ENCODE measurements around the gene ZFYVE21. TPM values are rescaled to one million over a fixed set of nuclear protein-coding genes. Genes with fewer than 3 reads are reported as not detected.

ZFYVE21 gene
- polyA plus RNA-seq, 1 donor from 2014 or later: 10.3 TPM

DNA sequence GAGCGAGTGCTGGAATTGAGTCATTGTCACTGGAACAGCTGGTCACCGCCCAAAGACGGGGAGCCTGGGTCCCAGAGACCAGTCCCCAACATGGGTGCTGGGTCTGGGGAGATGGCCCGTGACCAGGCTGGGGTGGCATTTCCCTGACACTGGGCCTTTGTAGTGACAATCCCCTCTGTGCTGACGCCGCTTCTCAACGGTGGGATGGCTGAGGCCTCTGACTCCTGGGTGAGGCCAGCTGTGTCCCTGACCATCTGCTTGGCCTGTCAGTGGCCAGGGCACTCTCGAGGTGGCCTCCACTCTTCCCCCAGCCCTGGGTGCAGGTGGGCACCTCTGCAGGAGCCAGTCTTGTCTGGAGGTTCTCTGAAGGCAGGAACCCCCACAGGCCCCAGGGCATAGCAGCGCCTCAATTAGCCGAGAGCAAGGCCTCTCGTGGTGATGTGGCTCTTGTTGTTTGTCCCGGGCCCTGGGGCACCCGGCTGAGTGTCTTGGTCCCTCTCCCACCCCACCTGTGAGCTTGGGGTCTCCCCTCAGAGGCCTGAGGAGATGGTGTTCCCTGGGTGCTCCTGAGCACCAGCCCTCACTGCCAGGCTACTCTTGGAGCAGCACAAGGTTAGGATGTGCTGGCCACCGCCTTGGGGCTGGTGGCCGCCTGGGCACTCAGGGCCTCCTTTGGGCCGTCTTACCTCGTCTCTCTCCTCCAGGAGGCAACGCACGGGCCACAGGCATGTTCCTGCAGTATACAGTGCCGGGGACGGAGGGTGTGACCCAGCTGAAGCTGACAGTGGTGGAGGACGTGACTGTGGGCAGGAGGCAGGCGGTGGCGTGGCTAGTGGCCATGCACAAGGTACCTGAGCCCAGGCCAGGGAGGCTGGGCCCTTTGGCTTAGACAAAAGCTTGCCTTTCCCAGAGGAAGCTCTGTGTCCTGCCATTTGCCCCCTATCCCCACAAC lies 16.6 kb downstream of the ZFYVE21 start:
- Mint-ChIP-seq H3K9me3 (no peaks in the 10 kb centered on the region), H3K4me3 (no peak overlapping the region), H3K4me1 (peaks cover 0 to 3% (median 2%) of the 10 kb centered on the region in 3 donors), H3K36me3 (peaks cover 5% of the 10 kb centered on the region), H3K27ac (no peak overlapping the region), H3K27me3 (no peaks in the 10 kb centered on the region)

DNA sequence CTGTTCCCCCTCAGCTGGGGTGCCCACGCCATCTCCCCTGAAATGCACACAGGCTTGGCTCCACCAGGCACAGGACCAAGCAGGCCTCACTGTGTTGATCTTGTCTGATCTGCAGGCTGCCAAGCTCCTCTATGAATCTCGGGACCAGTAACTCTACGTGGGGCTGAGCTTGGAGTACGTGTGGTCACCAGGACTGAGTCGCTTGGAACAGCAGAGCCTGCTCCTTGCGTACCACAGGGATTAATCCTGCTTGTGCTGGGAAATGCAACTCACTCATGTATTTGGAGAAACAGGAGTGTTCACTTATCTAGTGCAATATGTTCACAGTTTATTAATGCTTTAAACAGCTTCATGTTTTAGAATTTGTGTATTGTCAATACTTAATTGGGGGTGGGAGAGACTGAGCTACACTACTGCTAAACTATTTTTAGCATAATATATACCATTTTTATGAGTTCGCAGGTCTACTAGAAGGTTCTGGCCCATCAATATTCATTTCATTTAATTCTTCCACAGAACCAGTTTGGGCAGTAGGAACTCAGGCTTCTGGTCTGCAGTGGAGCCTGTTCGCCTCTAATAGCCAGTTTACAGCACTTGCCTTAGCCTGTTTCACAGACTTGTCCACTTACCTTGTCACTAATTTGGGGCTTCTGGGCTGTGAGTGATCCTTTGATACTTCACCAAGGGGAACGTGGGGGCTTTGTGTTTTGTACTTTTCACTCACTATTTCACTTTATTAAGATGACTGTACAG lies 17.4 kb downstream of the ZFYVE21 start:
- H3K4me1 Mint-ChIP-seq: peaks cover 0 to 3% (median 2%) of the 10 kb centered on the region in 3 donors
- no peak overlapping the region for H3K4me3 Mint-ChIP-seq
- H3K27ac Mint-ChIP-seq: peak overlapping the region in 1 of 3 donors; percentile 40
- no peaks in the 10 kb centered on the region for H3K27me3 Mint-ChIP-seq
- peaks cover 5% of the 10 kb centered on the region for H3K36me3 Mint-ChIP-seq
- H3K9me3 Mint-ChIP-seq: no peaks in the 10 kb centered on the region

DNA sequence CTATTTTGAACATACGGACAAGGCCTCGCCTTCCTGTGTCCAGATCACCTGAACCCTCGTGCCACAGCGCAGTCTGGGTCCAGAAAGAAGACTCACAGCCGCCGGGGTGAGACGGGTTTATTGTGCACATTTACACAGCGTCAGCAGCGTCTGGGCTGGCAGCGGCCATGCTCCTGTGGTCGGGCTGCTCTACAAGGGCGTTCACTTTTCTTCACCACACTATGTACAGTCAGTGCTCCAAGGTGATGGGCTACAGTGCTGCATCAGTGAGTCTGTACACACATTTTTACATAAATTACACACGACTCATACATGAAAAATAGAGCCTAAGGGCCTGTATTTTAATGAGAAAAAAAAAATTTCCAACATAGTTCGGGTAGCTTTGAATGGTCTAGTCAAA lies 18.0 kb downstream of the ZFYVE21 start:
- no peaks in the 10 kb centered on the region for H3K27me3 Mint-ChIP-seq
- H3K4me3 Mint-ChIP-seq: no peak overlapping the region
- peaks cover 0 to under 1% (median 0%) of the 10 kb centered on the region in 3 donors for H3K4me1 Mint-ChIP-seq
- peaks cover 3% of the 10 kb centered on the region for H3K36me3 Mint-ChIP-seq
- H3K27ac Mint-ChIP-seq: no peak overlapping the region
- no peaks in the 10 kb centered on the region for H3K9me3 Mint-ChIP-seq

DNA sequence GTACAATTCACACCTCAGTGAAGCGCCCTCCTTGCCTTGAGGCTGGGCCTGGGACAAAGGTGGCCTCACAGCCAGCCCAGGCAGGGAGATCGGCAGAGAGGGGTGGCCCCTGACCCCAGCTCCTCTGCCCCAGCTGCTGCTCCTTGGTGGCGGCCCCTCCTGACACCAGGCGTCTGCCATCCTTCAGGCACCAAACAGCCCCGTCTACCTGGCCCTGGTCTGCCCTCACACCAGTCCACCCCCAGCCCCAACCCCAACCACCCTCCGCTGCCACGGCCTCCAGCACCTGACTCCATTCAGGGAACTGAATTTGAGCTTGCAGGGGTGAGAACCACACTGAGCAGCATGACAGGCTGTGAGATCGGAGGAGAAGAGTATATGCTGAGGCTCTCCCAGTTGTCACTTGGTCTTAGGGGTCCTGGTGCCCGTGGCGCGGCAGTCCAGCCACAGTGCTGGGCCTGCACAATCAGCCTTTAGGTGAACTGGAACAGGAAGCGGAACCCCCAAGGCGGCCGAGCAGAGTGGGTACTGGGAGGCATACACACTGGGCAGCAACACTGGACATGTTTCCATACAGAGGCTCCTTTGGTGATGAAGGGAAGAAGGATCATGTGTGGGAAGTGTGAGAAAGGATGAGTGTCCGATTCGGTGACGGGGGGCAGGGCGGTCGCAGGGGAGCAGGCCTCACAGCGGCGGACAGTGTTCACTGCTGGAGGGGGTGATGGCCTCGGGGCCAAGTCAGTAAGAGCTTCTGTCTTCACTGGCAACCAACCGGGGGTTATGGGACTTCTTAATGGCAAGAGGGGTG lies 18.7 kb downstream of the ZFYVE21 start:
- no peak overlapping the region for H3K4me3 Mint-ChIP-seq
- no peak overlapping the region for H3K27ac Mint-ChIP-seq
- no peaks in the 10 kb centered on the region for H3K4me1 Mint-ChIP-seq
- no peaks in the 10 kb centered on the region for H3K9me3 Mint-ChIP-seq
- no peaks in the 10 kb centered on the region for H3K36me3 Mint-ChIP-seq
- H3K27me3 Mint-ChIP-seq: no peaks in the 10 kb centered on the region

DNA sequence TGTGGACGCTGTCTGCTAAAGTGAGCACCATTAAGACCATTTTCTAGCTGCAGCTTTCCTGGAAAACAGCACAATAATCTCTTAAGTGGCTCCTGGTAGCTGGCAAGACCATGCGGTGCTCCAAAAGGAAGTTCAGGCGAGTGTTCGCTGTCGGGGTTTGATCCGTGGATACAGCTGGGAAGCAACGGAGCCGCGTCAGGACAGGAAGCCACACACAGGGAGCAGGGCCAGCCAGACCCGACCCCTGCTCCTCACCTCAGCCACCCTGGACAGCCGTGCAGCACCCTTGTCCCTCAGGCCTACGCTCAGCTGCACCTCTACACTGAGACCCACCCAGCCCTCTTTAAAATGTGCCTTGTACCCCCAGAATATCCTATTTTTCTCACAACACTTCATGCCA lies 19.4 kb downstream of the ZFYVE21 start:
- no peak overlapping the region for H3K4me3 Mint-ChIP-seq
- no peak overlapping the region for H3K27ac Mint-ChIP-seq
- H3K4me1 Mint-ChIP-seq: no peaks in the 10 kb centered on the region
- no peaks in the 10 kb centered on the region for H3K36me3 Mint-ChIP-seq
- H3K27me3 Mint-ChIP-seq: no peaks in the 10 kb centered on the region
- H3K9me3 Mint-ChIP-seq: no peaks in the 10 kb centered on the region

DNA sequence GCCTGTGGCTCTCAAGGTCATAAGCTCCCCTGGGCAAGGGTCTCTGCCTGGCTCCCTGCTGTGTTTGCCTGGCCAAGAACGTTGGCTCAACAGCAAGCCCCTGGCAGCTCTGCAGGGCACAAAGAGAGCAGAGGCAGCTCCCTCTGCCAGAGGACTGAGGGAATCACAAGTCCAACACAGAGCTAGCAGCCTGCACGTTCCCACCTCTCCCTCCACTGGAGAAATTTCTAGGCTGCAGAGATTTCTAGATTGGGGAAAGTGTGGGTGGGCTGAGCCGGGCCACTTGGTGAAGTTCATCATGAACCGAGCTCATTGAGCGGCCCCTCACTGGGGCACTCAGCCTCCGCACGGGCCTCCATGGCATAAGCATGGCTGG lies 19.8 kb downstream of the ZFYVE21 start:
- Mint-ChIP-seq H3K27ac (no peak overlapping the region), H3K9me3 (no peaks in the 10 kb centered on the region), H3K4me1 (no peaks in the 10 kb centered on the region), H3K36me3 (no peaks in the 10 kb centered on the region), H3K27me3 (no peaks in the 10 kb centered on the region), H3K4me3 (no peak overlapping the region)

DNA sequence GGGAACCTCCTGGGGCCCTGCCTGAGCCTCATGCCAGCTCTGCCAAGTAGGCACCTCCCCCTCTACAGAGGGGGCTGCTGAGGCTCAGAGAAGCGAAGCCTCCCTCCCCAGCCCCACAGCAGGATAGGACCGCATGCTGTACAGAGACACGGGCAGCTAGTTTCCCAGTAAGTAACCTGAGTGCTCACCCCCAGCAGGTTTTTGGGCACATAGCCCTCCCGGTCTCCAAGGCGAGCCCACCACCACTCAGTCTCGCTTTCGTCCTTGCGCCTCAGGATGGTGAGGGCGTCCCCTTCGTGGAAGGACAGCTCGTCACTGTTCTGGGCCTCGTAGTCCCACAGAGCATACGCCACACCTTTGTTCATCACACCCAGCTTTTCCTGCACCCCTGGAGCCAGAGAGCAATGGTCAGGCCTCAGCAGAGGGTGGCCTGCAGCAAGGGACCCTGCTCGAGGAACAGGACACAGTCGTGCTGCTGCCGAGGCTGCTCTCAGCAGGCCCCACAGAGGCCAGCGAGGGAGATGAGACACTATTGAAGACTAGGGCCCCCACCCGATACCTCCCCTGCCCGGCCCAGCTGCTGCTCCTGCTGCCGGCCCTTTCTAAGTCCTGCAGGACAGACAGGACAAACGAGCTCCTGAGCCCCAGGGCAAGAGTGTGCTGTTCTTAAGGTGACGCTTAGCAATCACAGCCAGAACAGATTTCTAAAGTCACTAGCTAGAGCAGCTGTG lies 20.4 kb downstream of the ZFYVE21 start:
- Mint-ChIP-seq H3K27me3 (no peaks in the 10 kb centered on the region), H3K4me1 (no peaks in the 10 kb centered on the region), H3K4me3 (no peak overlapping the region), H3K9me3 (no peaks in the 10 kb centered on the region), H3K36me3 (no peaks in the 10 kb centered on the region), H3K27ac (peak overlapping the region in 1 of 3 donors; percentile 55)

DNA sequence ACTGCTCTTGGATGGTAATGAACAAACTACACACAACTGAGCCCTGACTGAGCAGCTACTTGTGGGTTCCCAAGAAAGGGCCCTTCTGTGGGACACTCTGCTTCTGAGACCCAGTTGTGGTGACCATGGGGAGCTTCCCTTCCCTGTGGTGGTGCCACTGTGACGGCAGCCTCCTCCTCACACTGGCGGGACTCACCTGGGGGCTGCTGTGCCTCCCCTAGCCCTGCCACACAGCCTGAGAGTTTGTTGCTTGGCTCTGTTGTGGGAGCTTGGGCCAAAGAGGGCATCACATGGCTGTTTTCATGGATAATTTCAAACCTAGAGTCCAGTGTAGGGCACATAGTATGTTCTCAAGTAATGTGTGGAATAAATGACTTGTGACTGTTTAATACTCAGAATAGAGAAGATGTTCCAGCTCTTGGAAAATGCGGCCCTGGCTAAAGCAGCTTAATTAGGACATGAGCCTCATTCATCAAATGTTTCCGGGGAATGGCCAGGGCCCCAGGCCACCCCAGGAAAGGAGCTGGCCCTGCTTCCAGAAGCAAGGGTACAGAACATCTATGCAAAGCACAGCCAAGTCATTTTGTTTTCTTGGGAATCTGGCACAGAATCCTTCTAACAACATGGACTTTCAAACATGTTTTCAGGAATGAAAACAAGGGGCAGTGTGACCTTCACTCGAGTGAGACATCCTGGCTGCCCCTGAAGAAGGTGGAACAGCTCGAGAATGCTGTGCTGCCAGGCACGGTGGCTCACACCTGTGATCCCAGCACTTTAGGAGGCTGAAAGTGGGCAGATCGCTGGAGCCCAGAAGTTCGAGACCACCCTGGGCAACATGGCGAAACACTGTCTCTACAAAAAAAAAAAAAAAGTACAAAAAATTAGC lies 21.2 kb downstream of the ZFYVE21 start:
- Mint-ChIP-seq H3K36me3 (no peaks in the 10 kb centered on the region), H3K4me1 (peaks cover 0 to 2% (median 0%) of the 10 kb centered on the region in 3 donors), H3K4me3 (no peak overlapping the region), H3K27ac (no peak overlapping the region), H3K27me3 (no peaks in the 10 kb centered on the region), H3K9me3 (no peaks in the 10 kb centered on the region)

DNA sequence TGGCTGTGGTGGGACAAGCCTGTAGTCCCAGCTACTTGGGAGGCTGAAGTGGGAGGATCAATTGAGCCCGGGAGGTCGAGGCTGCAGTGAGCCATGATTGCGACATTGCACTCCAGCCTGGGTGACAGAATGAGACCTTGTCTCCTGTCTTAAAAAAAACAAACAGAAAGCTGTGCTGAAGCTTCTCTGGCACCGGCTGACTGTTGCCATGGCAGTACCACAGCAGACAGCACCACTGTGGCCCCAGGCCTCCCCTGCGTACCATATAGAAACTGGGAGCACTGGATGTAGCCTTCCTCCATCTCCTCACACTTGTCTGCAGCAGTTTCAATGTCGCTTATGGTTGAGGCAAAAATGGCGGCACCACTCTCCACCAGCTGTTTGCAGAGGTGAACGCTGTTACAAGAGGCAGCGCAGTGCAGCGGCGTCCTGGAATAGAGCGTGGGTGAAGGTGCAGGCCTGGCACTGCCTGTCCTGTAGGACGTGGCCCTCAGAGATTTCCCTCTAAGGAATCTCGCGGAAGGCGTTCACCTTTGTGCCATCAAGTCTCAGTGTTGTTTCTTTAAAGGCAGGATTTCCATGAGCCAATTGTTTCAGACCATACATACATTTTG lies 21.9 kb downstream of the ZFYVE21 start:
- Mint-ChIP-seq H3K27ac (no peak overlapping the region), H3K36me3 (peaks cover 2% of the 10 kb centered on the region), H3K4me3 (no peak overlapping the region), H3K4me1 (peaks cover 0 to 2% (median 0%) of the 10 kb centered on the region in 3 donors), H3K9me3 (no peaks in the 10 kb centered on the region), H3K27me3 (no peaks in the 10 kb centered on the region)

DNA sequence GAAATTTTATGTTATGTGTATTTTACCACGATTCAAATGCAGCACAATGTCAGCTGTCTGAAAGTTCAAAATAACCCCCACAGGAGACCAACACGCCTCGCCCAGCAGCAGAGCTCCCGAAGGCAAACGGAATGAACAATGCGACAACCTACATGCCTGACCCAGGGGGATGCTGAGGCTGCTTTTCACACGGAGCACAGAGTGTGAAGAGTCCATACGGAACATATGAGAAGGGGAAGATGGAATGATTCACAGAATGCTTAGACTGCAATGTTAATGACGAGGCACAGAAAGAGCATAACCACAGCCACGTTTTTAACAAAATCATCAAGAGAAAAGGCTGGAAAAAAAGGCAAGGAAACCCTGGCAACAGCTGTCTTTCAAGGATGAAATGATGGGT lies 22.6 kb downstream of the ZFYVE21 start:
- Mint-ChIP-seq H3K9me3 (no peaks in the 10 kb centered on the region), H3K36me3 (peaks cover 2% of the 10 kb centered on the region), H3K4me1 (peaks cover 0 to 2% (median 0%) of the 10 kb centered on the region in 3 donors), H3K4me3 (no peak overlapping the region), H3K27ac (no peak overlapping the region), H3K27me3 (no peaks in the 10 kb centered on the region)

DNA sequence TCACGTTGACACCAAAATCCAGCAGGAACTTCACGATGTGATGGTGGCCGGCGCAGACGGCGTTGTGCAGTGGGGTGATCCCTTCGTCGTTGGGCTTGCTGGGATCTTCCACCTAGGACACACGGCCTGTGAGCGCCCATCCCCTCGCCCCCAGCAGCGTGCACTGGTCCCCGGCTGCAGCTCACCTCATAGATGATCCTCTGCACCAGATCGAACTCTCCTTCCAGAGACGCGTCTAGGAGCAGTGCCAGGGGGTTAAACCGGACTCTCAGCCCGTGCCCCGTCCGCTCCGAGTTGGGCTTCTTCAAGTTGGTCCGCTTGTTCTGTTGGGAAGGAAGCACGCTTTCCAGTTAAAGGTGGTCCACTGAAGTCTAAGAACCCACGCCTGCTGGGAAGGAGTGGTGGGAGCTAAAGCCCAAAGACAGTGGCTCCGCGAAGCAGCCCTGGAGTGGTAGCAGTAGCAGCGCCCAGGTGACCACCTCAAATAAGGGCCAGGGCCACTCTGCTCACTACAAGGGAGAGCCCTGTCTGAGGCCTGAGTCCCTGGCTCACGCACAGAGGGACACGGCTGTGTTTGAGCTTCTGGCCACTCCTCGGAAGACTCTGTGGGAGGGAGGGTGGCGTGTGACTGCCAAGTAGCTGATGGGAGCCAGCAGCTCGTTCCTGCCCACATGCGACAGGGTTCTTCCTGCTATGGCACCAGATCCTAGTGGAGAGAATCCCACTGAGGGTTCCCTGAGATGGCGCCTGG lies 23.3 kb downstream of the ZFYVE21 start:
- no peaks in the 10 kb centered on the region for H3K27me3 Mint-ChIP-seq
- H3K4me1 Mint-ChIP-seq: peaks cover 0 to 2% (median 0%) of the 10 kb centered on the region in 3 donors
- no peak overlapping the region for H3K4me3 Mint-ChIP-seq
- peaks cover 2% of the 10 kb centered on the region for H3K36me3 Mint-ChIP-seq
- no peak overlapping the region for H3K27ac Mint-ChIP-seq
- H3K9me3 Mint-ChIP-seq: no peaks in the 10 kb centered on the region

DNA sequence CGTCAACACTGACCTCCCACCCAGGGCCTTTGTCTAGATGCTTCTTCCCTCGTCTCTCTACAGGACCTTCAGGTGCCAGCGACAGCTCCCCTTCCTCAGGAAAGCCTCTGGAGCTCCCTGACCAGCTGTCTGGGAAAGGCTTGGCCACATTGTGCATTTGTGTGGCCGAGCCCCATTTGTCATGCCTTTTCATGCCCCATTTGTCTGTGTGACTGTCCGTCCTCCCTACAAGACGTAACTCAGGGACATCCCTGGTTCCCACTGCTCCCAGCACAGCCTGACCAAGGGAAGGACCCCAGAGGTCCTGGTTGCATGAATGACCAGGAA lies 23.8 kb downstream of the ZFYVE21 start:
- Mint-ChIP-seq H3K27ac (no peak overlapping the region), H3K4me3 (no peak overlapping the region), H3K36me3 (peaks cover 2% of the 10 kb centered on the region), H3K9me3 (no peaks in the 10 kb centered on the region), H3K27me3 (no peaks in the 10 kb centered on the region), H3K4me1 (peaks cover 0 to 2% (median 0%) of the 10 kb centered on the region in 3 donors)
